Heart right ventricle (tissue), 16 donors: Measurements from ENCODE around the gene SHKBP1. TPM values are rescaled to one million over a fixed set of nuclear protein-coding genes. Genes with fewer than 3 reads are reported as not detected.
"Not testable (repeated sequence)": the region's sequence is repeated elsewhere in the genome, so short reads cannot be mapped to it uniquely, and the experiment has no call there.

Experiments used
- ATAC-seq, 8 donors: fragments of 200-7000 bp; cut with Tn5 transposase; one replicate each; pipeline ENCODE4 v1.9.1; 2020; ENCODE audit warnings: mild to moderate bottlenecking in 8 of 8, moderate library complexity in 8 of 8, moderate number of reproducible peaks in 1 of 8
- DNase-seq, 2 donors: peaks; one replicate each; pipeline ENCODE4 v3.0.0-alpha.2; 2020
- H3K27ac ChIP-seq, 10 donors: fragments of 200-600 bp; sonication (generic) in 2 of 10; one replicate each; pipeline versions ENCODE4 v1.5.0 to v1.8.0; 2020 to 2022; ENCODE audit warnings: mild to moderate bottlenecking in 3 of 10
- H3K27me3 ChIP-seq, 7 donors: fragments of 200-600 bp; one replicate each; pipeline ENCODE4 v1.8.0; 2021 to 2022; ENCODE audit warnings: mild to moderate bottlenecking in 2 of 7
- H3K36me3 ChIP-seq, 9 donors: fragments of 200-600 bp; sonication (generic) in 1 of 9; one replicate each; pipeline versions ENCODE4 v1.5.0 to v1.8.0; 2020 to 2022; ENCODE audit warnings: mild to moderate bottlenecking in 2 of 9
- H3K4me1 ChIP-seq, 9 donors: fragments of 200-600 bp; sonication (generic) in 1 of 9; one replicate each; pipeline versions ENCODE4 v1.5.0 to v1.8.0; 2020 to 2022; ENCODE audit warnings: mild to moderate bottlenecking in 4 of 9
- H3K4me3 ChIP-seq, 10 donors: fragments of 200-600 bp; sonication (generic) in 2 of 10; one replicate each; pipeline versions ENCODE4 v1.5.0 to v1.8.0; 2020 to 2022; ENCODE audit warnings: mild to moderate bottlenecking in 7 of 10, moderate library complexity in 2 of 10
- H3K9me3 ChIP-seq, 11 donors: fragments of 200-600 bp in 10 of 11; sonication (generic) in 2 of 11; one replicate each; pipeline versions ENCODE4 v1.5.0 to v1.8.0; 2013 to 2022; ENCODE audit warnings: mild to moderate bottlenecking in 2 of 11, control low read depth in 1 of 11, moderate library complexity in 1 of 11
- CTCF ChIP-seq, 9 donors: fragments of 200-600 bp; sonication (generic) in 2 of 9; IDR thresholded peaks; one replicate each; pipeline versions ENCODE4 v1.5.0 to v1.8.0; 2021 to 2022; ENCODE audit warnings: antibody characterized with exemption in 9 of 9, mild to moderate bottlenecking in 5 of 9, moderate library complexity in 1 of 9
- WGBS, 2 donors: extraction: QIAGEN DNeasy Blood & Tissue Kit; methylation state at CpG; one replicate each; pipeline ENCODE4 v1.1.7; 2013; ENCODE audit warnings: inconsistent platforms in 1 of 2; 5-methylcytosine and 5-hydroxymethylcytosine counted together
- intact Hi-C, 10 donors: fragments of 100-400 bp; cut with DNase I; formaldehyde crosslinking; loops; one replicate each; pipeline versions ENCODE4 v1.11.1 to v1.14.2; 2022
- polyA plus RNA-seq, 2 donors: library from polyadenylated mRNA; stranded (reverse); fragments of 200-250 nt; gene quantifications; one replicate each; pipeline ENCODE4 v1.2.3, GENCODE V29; 2013
- total RNA-seq, 10 donors: library from RNA; stranded (reverse); fragmentation: NEBNext Ultra II Directional in 3 of 10; extraction: Animal tissue kit (Norgen Biotek cat#: 25700) in 3 of 10; gene quantifications; one replicate each; pipeline versions ENCODE4 v1.2.1 to v1.2.4, GENCODE V29; 2021 to 2023
- donor health status: Arrhythmogenic right ventricular cardiomyopathy.
- donor health status: ischemic (EF 13 %, LVEDD 7.1; RV severe dilation, severe dysfunction).
- donor health status: healthy with polysubstance abuse.
- donor health status: DM: no; HTN: yes; CAD: no.
- donor health status: DM: no; HTN: no; CAD: no.
- donor health status: ischemic (EF 25% LVEDD 6.9; RV normal size, moderate dysfunction).
- donor health status: ischemic (EF 25% LVEDD 5.7; RV mildly dilated, moderate dysfunction).
- donor health status: healthy.
- donor health status: DM: yes; HTN: yes; CAD: no.
- donor health status: Ischemic cardiomyopathy.
- donor health status: ischemic (EF 35%, LVEDD 5.7; RV mildly dilated, moderate dysfunction).
- donor health status: nonischemic (EF 11% LVEDD 7.7; RV severe dilation, severe dysfunction).
- donor health status: DM: yes; HTN: yes; CAD: no.
- donor health status: PGD.
- donor health status: ischemic (EF 29% LVEDD 5.4; RV normal size, mild dysfunction).
- donor health status: nonischemic (EF 23%, LVEDD 6.1; RV moderate dilation, normal function).

The SHKBP1 gene
- total and polyA plus RNA-seq, 12 donors = 12.0 to 43.1 (median 16.4) TPM

GRCh38 chr19:40534148-40534547, 42.5 kb upstream of the SHKBP1 start:
- Histone ChIP-seq H3K4me1 (peaks cover 0 to 14% (median 9%) of the 10 kb centered on the region in 9 donors), H3K27ac (no peak overlapping the region), H3K36me3 (no peaks in the 10 kb centered on the region), H3K27me3 (peaks cover 0 to 17% (median 0%) of the 10 kb centered on the region in 7 donors), H3K4me3 (no peak overlapping the region), H3K9me3 (peaks cover 0 to 6% (median 0%) of the 10 kb centered on the region in 11 donors)
- 82 to 86% methylated on average over 4 of the region's 4 CpGs for WGBS, 2 donors
- DNase-seq = no peak
- intact Hi-C loops = loop anchor here in 2 of 10 donors (5.0 to 10.0 kb wide), 2 partner anchors 63 to 101 kb away; no protein-coding TSS in a partner anchor
- TF ChIP-seq CTCF (IDR thresholded peaks at IDR 0.05) = no peak
- no peak for ATAC-seq

- DNase-seq = no peak
- Histone ChIP-seq H3K27ac (no peak overlapping the region), H3K4me3 (no peak overlapping the region), H3K4me1 (peaks cover 0 to 22% (median 0%) of the 10 kb centered on the region in 9 donors), H3K9me3 (peaks cover 0 to 4% (median 0%) of the 10 kb centered on the region in 11 donors), H3K27me3 (no peaks in the 10 kb centered on the region), H3K36me3 (no peaks in the 10 kb centered on the region)
- intact Hi-C loops = loop anchor here in 1 of 10 donors (10.0 kb wide), 1 partner anchor 96 kb away; no protein-coding TSS in a partner anchor
- no peak for ATAC-seq
- no peak for TF ChIP-seq CTCF (IDR thresholded peaks at IDR 0.05)
- WGBS, 2 donors = 65 to 69% methylated on average over 4 of the region's 4 CpGs
Measured at GRCh38 chr19:40539070-40539469, 37.6 kb upstream of the SHKBP1 start.

- ATAC-seq (peak; percentile 77 to 92 (median 86)), DNase-seq (peak; percentile 76 to 86)
- Histone ChIP-seq H3K27me3 (peaks cover 0 to 4% (median 0%) of the 10 kb centered on the region in 7 donors), H3K4me1 (peaks cover 0 to 22% (median 0%) of the 10 kb centered on the region in 9 donors), H3K4me3 (no peak overlapping the region), H3K36me3 (no peaks in the 10 kb centered on the region), H3K9me3 (peaks cover 0 to 12% (median 0%) of the 10 kb centered on the region in 11 donors), H3K27ac (peak overlapping the region in 1 of 10 donors; percentile 40)
- intact Hi-C loops = loop anchor here in 3 of 10 donors (5.0 to 10.0 kb wide), 4 partner anchors 35 to 92 kb away; partner anchors contain the start of gene SHKBP1 (in 1 of the 3)
- TF ChIP-seq CTCF (IDR thresholded peaks at IDR 0.05) = peak in 2 of 9 donors; percentile 6 to 18
- 34 to 44% methylated on average over 6 of the region's 6 CpGs for WGBS, 2 donors
Measured at GRCh38 chr19:40542202-40542859, 34.3 kb upstream of the SHKBP1 start.

- H3K36me3 ChIP-seq = no peaks in the 10 kb centered on the region
- no peak overlapping the region for H3K27ac ChIP-seq
- 92 to 98% methylated on average over 6 of the region's 6 CpGs for WGBS, 2 donors
- DNase-seq = no peak
- peaks cover 0 to 12% (median 0%) of the 10 kb centered on the region in 7 donors for H3K27me3 ChIP-seq
- no peak for TF ChIP-seq CTCF (IDR thresholded peaks at IDR 0.05)
- peaks cover 0 to 12% (median 0%) of the 10 kb centered on the region in 11 donors for H3K9me3 ChIP-seq
- intact Hi-C loops = loop anchor here in 3 of 10 donors (5.0 to 10.0 kb wide), 4 partner anchors 34 to 92 kb away; partner anchors contain the start of gene SHKBP1 (in 1 of the 3)
- H3K4me1 ChIP-seq = peaks cover 0 to 22% (median 0%) of the 10 kb centered on the region in 9 donors
- H3K4me3 ChIP-seq = no peak overlapping the region
- ATAC-seq = no peak
Measured at GRCh38 chr19:40543029-40543597, 33.6 kb upstream of the SHKBP1 start.

- 86 to 89% methylated on average over 3 of the region's 3 CpGs for WGBS, 2 donors
- H3K36me3 ChIP-seq, H3K27ac ChIP-seq, H3K4me3 ChIP-seq, DNase-seq, ATAC-seq: not testable (repeated sequence)
- intact Hi-C loops = loop anchor here in 2 of 10 donors (5.0 to 10.0 kb wide), 2 partner anchors 51 to 89 kb away; no protein-coding TSS in a partner anchor
- Histone ChIP-seq H3K9me3 (peaks cover 0 to 12% (median 0%) of the 10 kb centered on the region in 11 donors), H3K4me1 (peaks cover 0 to 23% (median 6%) of the 10 kb centered on the region in 9 donors), H3K27me3 (peaks cover 0 to 35% (median 18%) of the 10 kb centered on the region in 7 donors)
Measured at GRCh38 chr19:40546153-40546841, 30.4 kb upstream of the SHKBP1 start.

- WGBS, 2 donors = 75 to 89% methylated on average over 4 of the region's 4 CpGs
- intact Hi-C loops = loop anchor here in 2 of 10 donors (5.0 to 10.0 kb wide), 2 partner anchors 50 to 88 kb away; no protein-coding TSS in a partner anchor
- not testable (repeated sequence) for H3K9me3 ChIP-seq, H3K4me3 ChIP-seq, H3K27ac ChIP-seq, ATAC-seq, H3K36me3 ChIP-seq, DNase-seq
- Histone ChIP-seq H3K4me1 (peaks cover 0 to 14% (median 6%) of the 10 kb centered on the region in 9 donors), H3K27me3 (peaks cover 0 to 38% (median 18%) of the 10 kb centered on the region in 7 donors)
Measured at GRCh38 chr19:40547190-40547589, 29.5 kb upstream of the SHKBP1 start.
